ENCODE measurements around the gene TSPAN3. TPM values are rescaled to one million over a fixed set of nuclear protein-coding genes. Genes with fewer than 3 reads are reported as not detected.

TSPAN3 gene
- total RNA-seq, 4 donors from 2014 or later, result 229 to 361 (median 341) TPM

DNA sequence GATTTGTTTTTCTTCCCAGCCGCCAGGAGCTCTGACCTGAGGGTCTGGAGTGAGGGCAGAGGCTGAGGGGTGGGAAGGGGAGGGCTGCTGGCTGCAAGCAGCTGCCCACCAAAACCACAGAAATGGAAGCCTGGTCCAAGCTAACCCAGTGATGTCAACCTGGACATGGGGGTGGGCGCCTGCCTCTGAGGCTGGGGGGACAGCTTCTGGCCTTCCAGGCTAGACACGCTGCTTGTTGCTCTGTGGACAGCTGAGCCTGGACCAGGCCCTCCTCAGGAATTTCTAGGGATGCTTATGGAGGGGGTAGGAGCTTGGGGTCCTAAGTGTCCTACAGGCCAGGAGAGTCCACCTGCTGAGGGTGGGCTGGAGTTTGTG, 54.6 kb downstream of the TSPAN3 start:
- Histone ChIP-seq H3K4me3 (no peak overlapping the region), H3K27ac (no peak overlapping the region), H3K9me3 (no peaks in the 10 kb centered on the region), H3K4me1 (no peaks in the 10 kb centered on the region), H3K27me3 (no peaks in the 10 kb centered on the region), H3K36me3 (no peaks in the 10 kb centered on the region)
- in situ Hi-C loops (cut with MboI; ENCODE audit: low sequenced_read_pairs in 4 of 4) (loop anchor here in 1 of 4 donors (10.0 kb wide), 1 partner anchor 528 kb away; no protein-coding TSS in a partner anchor), intact Hi-C loops (cut with DNase I; ENCODE audit: low total_unique reads) (no loop called here)
- no peak for ATAC-seq
- TF ChIP-seq CTCF (IDR thresholded peaks at IDR 0.05 in 4 of 5, conservative IDR thresholded peaks at IDR 0.05 in 1 of 5) (no peak), POLR2A (IDR thresholded peaks at IDR 0.05) (no peak)
- peak in 1 of 2 donors; percentile 5 for DNase-seq

DNA sequence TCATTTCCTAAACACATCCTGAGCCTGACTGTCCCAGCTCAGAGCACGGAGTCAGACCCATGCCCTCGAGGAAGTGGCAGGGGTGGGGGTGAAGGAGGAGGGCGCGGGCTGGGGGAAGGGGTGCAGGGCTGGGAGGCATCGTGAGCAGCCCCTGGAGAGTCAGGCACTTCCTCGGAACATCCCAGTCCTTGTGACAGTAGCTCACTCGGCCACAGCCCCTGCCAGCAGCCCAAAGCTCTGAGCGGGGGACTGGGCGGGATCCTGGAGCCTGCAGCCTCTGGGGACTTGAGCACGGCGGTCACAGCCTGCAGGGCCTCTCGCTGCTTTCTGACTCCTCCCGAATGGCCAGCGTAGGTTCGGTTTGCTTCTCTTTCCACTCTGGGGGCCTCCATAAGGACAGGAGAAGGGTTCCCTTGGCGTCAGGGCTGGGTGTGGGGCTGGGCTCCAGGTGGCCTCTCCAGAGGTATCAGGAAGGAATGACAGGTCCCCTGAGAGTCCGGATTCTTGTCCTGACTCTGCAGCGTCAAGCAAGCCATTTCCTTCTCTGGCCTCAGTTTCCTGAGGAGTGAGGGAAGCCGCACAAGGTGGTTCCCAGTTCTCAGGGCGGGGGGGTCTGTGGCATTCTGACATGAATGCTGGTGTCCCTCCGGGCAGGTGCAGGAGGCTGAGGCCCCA, 55.1 kb downstream of the TSPAN3 start:
- intact Hi-C loops (cut with DNase I; ENCODE audit: low total_unique reads), result no loop called here
- no peak overlapping the region for H3K27ac ChIP-seq
- no peaks in the 10 kb centered on the region for H3K36me3 ChIP-seq
- H3K4me1 ChIP-seq, result no peaks in the 10 kb centered on the region
- in situ Hi-C loops (cut with MboI; ENCODE audit: low sequenced_read_pairs in 4 of 4), result loop anchor here in 1 of 4 donors (10.0 kb wide), 1 partner anchor 529 kb away; no protein-coding TSS in a partner anchor
- H3K27me3 ChIP-seq, result no peaks in the 10 kb centered on the region
- DNase-seq, result peak in 1 of 2 donors; percentile 12
- ATAC-seq, result no peak
- H3K4me3 ChIP-seq, result no peak overlapping the region
- no peaks in the 10 kb centered on the region for H3K9me3 ChIP-seq
- no peak for TF ChIP-seq CTCF (IDR thresholded peaks at IDR 0.05 in 4 of 5, conservative IDR thresholded peaks at IDR 0.05 in 1 of 5)
- no peak for TF ChIP-seq POLR2A (IDR thresholded peaks at IDR 0.05)

DNA sequence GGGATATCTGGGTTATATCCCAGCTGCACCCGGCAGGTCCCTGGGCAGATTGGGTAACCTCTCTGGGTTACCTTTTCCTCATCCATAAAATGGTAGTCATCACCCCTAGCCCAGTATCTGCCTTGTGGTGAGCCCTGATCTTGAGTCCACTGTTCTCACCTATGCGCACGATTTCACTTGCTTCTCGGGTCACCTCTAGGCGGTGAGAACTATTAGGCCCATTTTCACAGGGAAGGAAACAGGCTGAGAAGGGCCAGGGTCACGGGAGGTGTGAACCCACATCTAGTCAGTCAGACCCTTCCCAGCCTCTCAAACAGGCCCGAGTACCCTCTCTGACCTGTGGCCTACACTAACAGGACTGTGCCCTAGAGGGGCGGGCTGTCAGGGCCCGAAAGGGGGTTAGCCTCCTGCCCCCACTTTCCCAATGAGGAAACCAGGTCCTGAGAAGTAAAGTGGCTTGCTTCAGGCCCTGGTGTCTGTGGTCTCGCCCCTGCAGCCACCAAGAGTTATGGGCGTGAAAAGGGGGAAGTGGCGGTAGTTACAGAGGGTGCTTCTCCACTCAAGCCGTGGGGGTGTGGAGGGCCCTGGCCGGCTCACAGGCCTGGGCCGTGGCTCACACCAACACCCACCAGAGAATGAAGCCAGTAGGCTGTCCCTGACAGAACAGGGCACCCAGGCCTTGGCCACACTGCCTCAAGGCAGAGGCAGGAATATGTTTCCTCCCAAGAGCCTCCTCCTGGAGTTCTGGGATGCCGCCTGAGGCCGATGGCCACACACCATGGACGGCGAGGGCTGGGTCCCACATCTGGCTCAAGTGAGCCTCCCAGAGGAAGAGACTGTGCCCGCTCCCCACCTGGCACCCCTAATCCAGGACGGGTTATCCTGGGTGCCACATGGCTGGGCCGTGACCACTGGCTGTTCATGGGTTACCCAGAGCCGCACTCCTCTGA, 56.5 kb downstream of the TSPAN3 start:
- Histone ChIP-seq H3K4me3 (no peak overlapping the region), H3K27ac (no peak overlapping the region), H3K4me1 (no peaks in the 10 kb centered on the region), H3K9me3 (no peaks in the 10 kb centered on the region), H3K36me3 (no peaks in the 10 kb centered on the region), H3K27me3 (no peaks in the 10 kb centered on the region)
- intact Hi-C loops (cut with DNase I; ENCODE audit: low total_unique reads), result no loop called here
- DNase-seq (peak in 1 of 2 donors; percentile 7), ATAC-seq (no peak)
- in situ Hi-C loops (cut with MboI; ENCODE audit: low sequenced_read_pairs in 4 of 4), result loop anchor here in 1 of 4 donors (10.0 kb wide), 1 partner anchor 530 kb away; no protein-coding TSS in a partner anchor
- TF ChIP-seq CTCF (IDR thresholded peaks at IDR 0.05 in 4 of 5, conservative IDR thresholded peaks at IDR 0.05 in 1 of 5) (no peak), POLR2A (IDR thresholded peaks at IDR 0.05) (no peak)

DNA sequence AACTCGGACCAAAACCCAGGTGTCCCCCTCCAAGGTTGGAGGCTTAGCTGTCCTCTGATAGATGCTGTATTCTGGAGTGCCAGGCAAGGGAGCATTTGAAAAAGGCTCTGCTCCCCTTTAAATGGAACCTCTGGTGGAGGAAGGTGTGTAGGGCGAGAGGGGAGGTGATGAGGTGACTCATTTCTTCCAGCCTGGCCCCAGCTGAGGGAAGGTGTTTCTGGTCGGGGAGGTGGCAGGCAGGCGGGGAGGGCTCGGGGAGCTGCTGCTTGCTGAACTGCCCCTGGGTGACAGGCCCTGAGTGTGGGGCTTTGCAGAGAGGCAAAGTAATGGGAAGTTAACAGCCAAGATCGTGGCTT, 57.2 kb downstream of the TSPAN3 start:
- in situ Hi-C loops (cut with MboI; ENCODE audit: low sequenced_read_pairs in 4 of 4) (loop anchor here in 1 of 4 donors (10.0 kb wide), 1 partner anchor 531 kb away; no protein-coding TSS in a partner anchor), intact Hi-C loops (cut with DNase I; ENCODE audit: low total_unique reads) (no loop called here)
- H3K4me3 ChIP-seq, result no peak overlapping the region
- DNase-seq (no peak), ATAC-seq (no peak)
- H3K4me1 ChIP-seq, result no peaks in the 10 kb centered on the region
- H3K9me3 ChIP-seq, result no peaks in the 10 kb centered on the region
- H3K27ac ChIP-seq, result no peak overlapping the region
- H3K27me3 ChIP-seq, result no peaks in the 10 kb centered on the region
- no peak for TF ChIP-seq POLR2A (IDR thresholded peaks at IDR 0.05)
- TF ChIP-seq CTCF (IDR thresholded peaks at IDR 0.05 in 4 of 5, conservative IDR thresholded peaks at IDR 0.05 in 1 of 5), result no peak
- no peaks in the 10 kb centered on the region for H3K36me3 ChIP-seq

All from gastrocnemius medialis (tissue), 4 donors.